Measurements from ENCODE around the gene OSBPL7.
A peak's percentile ranks its signal among the peaks of the same experiment; 100 is the strongest.

The OSBPL7 gene

GRCh38 chr17:47846716-47847340 lies 25.2 kb upstream of the OSBPL7 start:
- DNase-seq: no peak

- DNase-seq: no peak
These were observed 24.1 kb upstream of the OSBPL7 start for GRCh38 chr17:47845716-47846075.

- peak; percentile 29 for DNase-seq
These were observed 23.5 kb upstream of the OSBPL7 start for GRCh38 chr17:47844814-47845715.

- peak; percentile 84 for DNase-seq
These were observed 22.6 kb upstream of the OSBPL7 start for GRCh38 chr17:47844227-47844626.

- DNase-seq: no peak
These were observed 21.8 kb upstream of the OSBPL7 start for GRCh38 chr17:47843391-47843730.

- DNase-seq: no peak
These were observed 20.1 kb upstream of the OSBPL7 start for GRCh38 chr17:47841488-47842291.

- peak; percentile 82 for DNase-seq
These were observed 19.3 kb upstream of the OSBPL7 start, which contains the start of gene SCRN2 for GRCh38 chr17:47840742-47841487. TSS of gene SCRN2 (minus strand) at chr17:47841273. CDS start at chr17:47840843, 430 bp downstream.

GRCh38 chr17:47840001-47840741 lies 18.6 kb upstream of the OSBPL7 start:
- DNase-seq: no peak

GRCh38 chr17:47839071-47839470 lies 17.5 kb upstream of the OSBPL7 start:
- no peak for DNase-seq

GRCh38 chr17:47838636-47839035 lies 17.0 kb upstream of the OSBPL7 start:
- DNase-seq: no peak

GRCh38 chr17:47837401-47838039 lies 15.9 kb upstream of the OSBPL7 start:
- no peak for DNase-seq

GRCh38 chr17:47836601-47837000 lies 15.0 kb upstream of the OSBPL7 start:
- DNase-seq: no peak

GRCh38 chr17:47834756-47835155 lies 13.2 kb upstream of the OSBPL7 start:
- DNase-seq: no peak

- no peak for DNase-seq
These were observed 10.3 kb upstream of the OSBPL7 start for GRCh38 chr17:47831934-47832327.

GRCh38 chr17:47831003-47831933 lies 9.7 kb upstream of the OSBPL7 start, which contains the start of the genes LRRC46 and MRPL10:
TSS of gene LRRC46 (plus strand) at chr17:47831670. CDS start at chr17:47831990, 320 bp downstream.
TSS of gene MRPL10 (minus strand) at chr17:47831541. CDS start at chr17:47831511, 30 bp downstream.
- DNase-seq: peak; percentile 87

- no peak for DNase-seq
These were observed 8.9 kb upstream of the OSBPL7 start for GRCh38 chr17:47830396-47831002.

GRCh38 chr17:47829870-47830269 lies 8.3 kb upstream of the OSBPL7 start:
- no peak for DNase-seq

GRCh38 chr17:47823519-47823918 lies 1.9 kb upstream of the OSBPL7 start:
- no peak for DNase-seq

- no peak for DNase-seq
These were observed 1.2 kb upstream of the OSBPL7 start for GRCh38 chr17:47822785-47823184.

- DNase-seq: no peak
These were observed 567 bp downstream of the OSBPL7 start for GRCh38 chr17:47821031-47821423.
